Pancreas (tissue), 10 donors: ENCODE results near the gene CETN3. TPM values are rescaled to one million over a fixed set of nuclear protein-coding genes. Genes with fewer than 3 reads are reported as not detected.

Experiments used
- ATAC-seq, 4 donors: fragments of 200-7000 bp; cut with Tn5 transposase; one replicate each; pipeline versions ENCODE4 v1.8.0 to v1.9.1; 2020; ENCODE audit warnings: mild to moderate bottlenecking in 4 of 4, moderate library complexity in 4 of 4
- DNase-seq, 6 donors: peaks; one replicate each; pipeline ENCODE4 v3.0.0-alpha.2; 2020
- FAIRE-seq: peaks from 2 replicates; lab custom pipeline; 2012; peaks lifted over from hg19 to GRCh38; lab: Jason Lieb, UNC
- H3K27ac ChIP-seq, 4 donors: fragments of 200-600 bp; sonication (generic); 1 replicate in 3 of 4; 2 replicates in 1 of 4; pipeline versions ENCODE4 v1.5.0 to v1.8.0; 2020
- H3K27me3 ChIP-seq, 4 donors: fragments of 200-600 bp; one replicate each; pipeline ENCODE4 v1.8.0; 2021
- H3K36me3 ChIP-seq, 3 donors: fragments of 200-600 bp; sonication (generic) in 1 of 3; one replicate each; pipeline versions ENCODE4 v1.5.0 to v1.8.0; 2020 to 2021
- H3K4me1 ChIP-seq, 3 donors: fragments of 200-600 bp; one replicate each; pipeline ENCODE4 v1.8.0; 2021
- H3K4me3 ChIP-seq, 4 donors: fragments of 200-600 bp; sonication (generic) in 2 of 4; one replicate each; pipeline versions ENCODE4 v1.5.0 to v1.8.0; 2020 to 2021
- H3K9me3 ChIP-seq, 4 donors: fragments of 200-600 bp; one replicate each; pipeline ENCODE4 v1.8.0; 2021
- CTCF ChIP-seq, 4 donors: fragments of 200-600 bp; sonication (generic) in 3 of 4; IDR thresholded peaks; one replicate each; pipeline versions ENCODE4 v1.5.0 to v1.8.0; 2021; ENCODE audit warnings: antibody characterized with exemption in 4 of 4
- WGBS, 2 donors: extraction: QIAGEN DNeasy Blood & Tissue Kit; methylation state at CpG; one replicate each; pipeline ENCODE4 v1.1.7; 2013; 5-methylcytosine and 5-hydroxymethylcytosine counted together
- intact Hi-C, 3 donors: fragments of 100-400 bp; cut with DNase I; formaldehyde crosslinking; loops; one replicate each; pipeline versions ENCODE4 v1.11.1 to v1.14.2; 2022
- polyA plus RNA-seq, 2 donors: library from polyadenylated mRNA; stranded (reverse); fragments of 200-250 nt; gene quantifications; one replicate each; pipeline ENCODE4 v1.2.3, GENCODE V29; 2013
- total RNA-seq, 6 donors: library from RNA; stranded (reverse); fragmentation: NEBNext Ultra II Directional in 4 of 6; extraction: Animal tissue kit (Norgen Biotek cat#: 25700) in 4 of 6; gene quantifications; one replicate each; pipeline versions ENCODE4 v1.2.1 to v1.2.4, GENCODE V29; 2021 to 2023
- donor health status: healthy with polysubstance abuse.
- donor health status: DM: no; HTN: no; CAD: no; lungs with moderate emphysema.
- donor health status: DM: no; HTN: no; CAD: no.
- donor health status: control.
- donor health status: control.
- donor health status: Bipolar disorder and iron deficiency.
- donor health status: DM: yes; HTN: yes; CAD: no.
- donor health status: DM: no; HTN: no; CAD: no.
- donor health status: DM: no; HTN: no; CAD: no.
- donor health status: DM: yes; HTN: yes; CAD: no.

Gene CETN3
- total and polyA plus RNA-seq, 8 donors = 3.3 to 10.0 (median 5.7) TPM

- 95 to 97% methylated on average over 2 of the region's 2 CpGs for WGBS, 2 donors
- Histone ChIP-seq H3K27me3 (no peaks in the 10 kb centered on the region), H3K4me1 (no peaks in the 10 kb centered on the region), H3K36me3 (peaks cover 0 to 7% (median 0%) of the 10 kb centered on the region in 3 donors), H3K9me3 (no peaks in the 10 kb centered on the region), H3K27ac (no peak overlapping the region), H3K4me3 (no peak overlapping the region)
- FAIRE-seq = no peak
- DNase-seq = no peak
- intact Hi-C loops = no loop called here
- no peak for TF ChIP-seq CTCF (IDR thresholded peaks at IDR 0.05)
- ATAC-seq = no peak
These were observed 10.8 kb downstream of the CETN3 start for GRCh38 chr5:90398726-90399125.

GRCh38 chr5:90395005-90395404, 14.6 kb downstream of the CETN3 start:
- WGBS, 2 donors = 94 to 95% methylated on average over 2 of the region's 2 CpGs
- intact Hi-C loops = no loop called here
- Histone ChIP-seq H3K27ac (no peak overlapping the region), H3K4me1 (no peaks in the 10 kb centered on the region), H3K36me3 (peaks cover 0 to 7% (median 0%) of the 10 kb centered on the region in 3 donors), H3K27me3 (no peaks in the 10 kb centered on the region), H3K4me3 (no peak overlapping the region), H3K9me3 (no peaks in the 10 kb centered on the region)
- FAIRE-seq (peak; percentile 32), ATAC-seq (no peak), DNase-seq (no peak)
- TF ChIP-seq CTCF (IDR thresholded peaks at IDR 0.05) = no peak

- H3K4me3 ChIP-seq = no peak overlapping the region
- DNase-seq (no peak), ATAC-seq (no peak), FAIRE-seq (no peak)
- no peak for TF ChIP-seq CTCF (IDR thresholded peaks at IDR 0.05)
- H3K4me1 ChIP-seq = no peaks in the 10 kb centered on the region
- no peak overlapping the region for H3K27ac ChIP-seq
- H3K27me3 ChIP-seq = no peaks in the 10 kb centered on the region
- intact Hi-C loops = no loop called here
- no peaks in the 10 kb centered on the region for H3K36me3 ChIP-seq
- H3K9me3 ChIP-seq = no peaks in the 10 kb centered on the region
- WGBS, 2 donors = 67 to 82% methylated on average over 3 of the region's 3 CpGs
These were observed 18.6 kb downstream of the CETN3 start for GRCh38 chr5:90390928-90391327.

- Histone ChIP-seq H3K4me1 (no peaks in the 10 kb centered on the region), H3K27me3 (no peaks in the 10 kb centered on the region), H3K4me3 (no peak overlapping the region), H3K27ac (no peak overlapping the region), H3K9me3 (no peaks in the 10 kb centered on the region), H3K36me3 (no peaks in the 10 kb centered on the region)
- intact Hi-C loops = no loop called here
- no peak for ATAC-seq
- 75 to 90% methylated on average over 2 of the region's 2 CpGs for WGBS, 2 donors
- no peak for FAIRE-seq
- no peak for TF ChIP-seq CTCF (IDR thresholded peaks at IDR 0.05)
- no peak for DNase-seq
These were observed 19.2 kb downstream of the CETN3 start for GRCh38 chr5:90390326-90390725.

- intact Hi-C loops = no loop called here
- Histone ChIP-seq H3K27me3 (no peaks in the 10 kb centered on the region), H3K27ac (no peak overlapping the region), H3K4me3 (no peak overlapping the region), H3K36me3 (no peaks in the 10 kb centered on the region), H3K4me1 (no peaks in the 10 kb centered on the region), H3K9me3 (no peaks in the 10 kb centered on the region)
- DNase-seq (no peak), ATAC-seq (no peak), FAIRE-seq (no peak)
- TF ChIP-seq CTCF (IDR thresholded peaks at IDR 0.05) = no peak
- WGBS, 2 donors = 35 to 44% methylated on average over 3 of the region's 3 CpGs
These were observed 22.0 kb downstream of the CETN3 start for GRCh38 chr5:90387508-90387907.
